HEK293T (cell line): Measurements from ENCODE around the gene CDH4.

ENCODE experiments used
- CTBP1 ChIP-seq: fragments of 450-650 bp; IDR thresholded peaks from 2 replicates; pipeline ENCODE4 v1.6.1; 2016; ENCODE audit warnings: borderline replicate concordance
- ELF4 ChIP-seq: fragments of 450-650 bp; IDR thresholded peaks from 2 replicates; pipeline ENCODE4 v1.6.1; 2017; ENCODE audit warnings: antibody characterized with exemption
- FOXM1 ChIP-seq: fragments of 450-650 bp; IDR thresholded peaks from 2 replicates; pipeline ENCODE4 v1.6.1; 2017; ENCODE audit warnings: mild to moderate bottlenecking, borderline replicate concordance
- SP1 ChIP-seq: fragments of 450-650 bp; IDR thresholded peaks from 2 replicates; pipeline ENCODE4 v1.6.1; 2017

DNA sequence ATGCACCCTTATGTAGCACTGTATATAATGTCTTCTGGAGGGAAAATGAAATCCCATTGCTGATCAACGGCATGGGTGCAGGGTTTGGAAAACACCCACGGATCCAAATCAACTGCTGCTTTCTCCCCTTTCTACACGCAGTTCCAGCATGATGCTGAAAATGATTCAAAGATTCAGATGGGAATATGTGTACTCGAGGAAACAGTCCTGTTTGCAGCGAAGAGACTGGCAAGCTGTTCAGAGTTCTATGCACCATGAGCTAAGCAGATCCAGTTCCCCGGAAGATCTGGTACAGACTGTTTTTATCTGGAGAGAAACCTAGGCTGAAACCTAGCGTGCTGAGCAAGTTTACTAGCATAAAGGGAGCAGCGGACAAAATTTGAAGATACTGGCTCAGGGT, 47.9 kb upstream of the CDH4 start:
- TF ChIP-seq ELF4 (no peak), SP1 (no peak), FOXM1 (no peak), CTBP1 (no peak)
